ENCODE results near the gene MMADHC. TPM values are rescaled to one million over a fixed set of nuclear protein-coding genes. Genes with fewer than 3 reads are reported as not detected.
"Not testable (repeated sequence)": the region's sequence is repeated elsewhere in the genome, so short reads cannot be mapped to it uniquely, and the experiment has no call there.

Gene MMADHC
- total RNA-seq, 2 experiments from 2014 or later = 94.7 to 136 TPM

GRCh38 chr2:149568138-149568537, 19.4 kb downstream of the MMADHC start:
- H3K36me3 Mint-ChIP-seq (ENCODE audit: low read depth) = peaks cover 25% of the 10 kb centered on the region
- CTCF ChIA-PET = no interaction called here
- H3K27ac Mint-ChIP-seq = no peak overlapping the region
- intact Hi-C loops (cut with DNase I, micrococcal nuclease) = loop anchor here in 1 of 2 experiments (10.0 kb wide), 2 partner anchors 133 to 253 kb away; no protein-coding TSS in a partner anchor
- H3K27me3 Mint-ChIP-seq = no peaks in the 10 kb centered on the region
- H3K4me1 Mint-ChIP-seq = no peaks in the 10 kb centered on the region
- no peak overlapping the region for H3K4me3 Mint-ChIP-seq
- POLR2A ChIA-PET = no interaction called here
- DNase-seq (no peak), ATAC-seq (no peak)
- no peaks in the 10 kb centered on the region for H3K9me3 Mint-ChIP-seq (ENCODE audit: low read depth)

GRCh38 chr2:149566652-149567051, 20.9 kb downstream of the MMADHC start:
- DNase-seq (no peak), ATAC-seq (no peak)
- H3K4me1 Mint-ChIP-seq = no peaks in the 10 kb centered on the region
- no peak overlapping the region for H3K4me3 Mint-ChIP-seq
- no peaks in the 10 kb centered on the region for H3K27me3 Mint-ChIP-seq
- no peaks in the 10 kb centered on the region for H3K9me3 Mint-ChIP-seq (ENCODE audit: low read depth)
- ChIA-PET POLR2A (no interaction called here), CTCF (interaction anchor here (1.7 kb wide), 1 partner anchor 549 kb away, joined by 6 read pairs; no protein-coding TSS in a partner anchor)
- peaks cover 20% of the 10 kb centered on the region for H3K36me3 Mint-ChIP-seq (ENCODE audit: low read depth)
- intact Hi-C loops (cut with DNase I, micrococcal nuclease) = loop anchor here in 1 of 2 experiments (10.0 kb wide), 2 partner anchors 132 to 252 kb away; no protein-coding TSS in a partner anchor
- H3K27ac Mint-ChIP-seq = no peak overlapping the region

DNA sequence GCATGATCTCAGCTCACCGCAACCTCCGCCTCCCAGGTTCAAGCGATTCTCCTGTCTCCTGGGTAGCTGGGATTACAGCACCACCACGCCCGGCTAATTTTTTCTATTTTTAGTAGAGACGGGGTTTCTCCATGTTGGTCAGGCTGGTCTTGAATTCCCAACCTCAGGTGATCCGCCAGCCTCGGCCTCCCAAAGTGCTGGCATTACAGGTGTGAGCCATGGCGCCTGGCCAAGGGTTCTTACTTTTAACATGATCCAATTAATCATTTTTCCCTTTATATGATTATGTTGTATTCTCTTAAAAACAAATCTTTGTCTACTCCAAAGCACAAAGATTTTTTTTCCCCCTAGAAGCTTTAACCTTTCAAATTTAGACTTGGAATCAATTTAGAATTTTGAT, 21.9 kb downstream of the MMADHC start:
- ATAC-seq; H3K4me3 Mint-ChIP-seq; POLR2A ChIA-PET; H3K27ac Mint-ChIP-seq; H3K27me3 Mint-ChIP-seq; DNase-seq; H3K4me1 Mint-ChIP-seq; H3K9me3 Mint-ChIP-seq (ENCODE audit: low read depth): not testable (repeated sequence)
- CTCF ChIA-PET = interaction anchor here (1.7 kb wide), 1 partner anchor 548 kb away, joined by 6 read pairs; no protein-coding TSS in a partner anchor
- intact Hi-C loops (cut with DNase I, micrococcal nuclease) = loop anchor here in 1 of 2 experiments (10.0 kb wide), 2 partner anchors 131 to 251 kb away; no protein-coding TSS in a partner anchor
- H3K36me3 Mint-ChIP-seq (ENCODE audit: low read depth) = peaks cover 20% of the 10 kb centered on the region

GRCh38 chr2:149564983-149565382, 22.6 kb downstream of the MMADHC start:
- no peaks in the 10 kb centered on the region for H3K9me3 Mint-ChIP-seq (ENCODE audit: low read depth)
- no peak for ATAC-seq
- H3K4me1 Mint-ChIP-seq = no peaks in the 10 kb centered on the region
- no peak for DNase-seq
- H3K27me3 Mint-ChIP-seq = no peaks in the 10 kb centered on the region
- CTCF ChIA-PET = interaction anchor here (0.7 to 1.7 kb wide), 2 partner anchors 152 to 548 kb away, joined by 3 to 6 read pairs; no protein-coding TSS in a partner anchor
- no peak overlapping the region for H3K4me3 Mint-ChIP-seq
- POLR2A ChIA-PET = no interaction called here
- H3K36me3 Mint-ChIP-seq (ENCODE audit: low read depth) = peaks cover 18% of the 10 kb centered on the region
- H3K27ac Mint-ChIP-seq = no peak overlapping the region
- intact Hi-C loops (cut with DNase I, micrococcal nuclease) = loop anchor here (5.0 to 10.0 kb wide), 5 partner anchors 130 to 1628 kb away; no protein-coding TSS in a partner anchor

DNA sequence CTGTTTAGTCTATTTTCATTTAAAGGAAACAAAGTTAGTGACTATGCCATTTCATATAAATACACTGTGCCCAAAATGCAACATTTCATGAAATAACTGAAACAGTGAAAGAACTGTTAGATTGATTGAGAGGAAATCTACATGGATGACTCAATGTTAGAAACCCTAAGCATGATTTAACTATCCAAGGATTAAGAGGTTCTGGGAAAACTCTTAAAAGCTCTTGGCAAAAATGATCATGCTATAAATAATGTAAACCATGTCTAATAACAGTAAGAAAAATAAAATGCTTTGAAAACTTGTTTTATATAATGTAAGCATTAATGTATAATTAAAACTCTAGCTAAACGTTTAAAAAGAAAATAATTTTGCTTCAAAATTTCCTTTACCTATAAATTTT, 23.5 kb downstream of the MMADHC start:
- H3K27ac Mint-ChIP-seq = no peak overlapping the region
- ChIA-PET CTCF (interaction anchor here (1.5 to 5.1 kb wide), 2 partner anchors 9 to 547 kb away, joined by 5 to 59 read pairs; no protein-coding TSS in a partner anchor), POLR2A (interaction anchor here (0.7 kb wide), 1 partner anchor 15 kb away, joined by 4 read pairs; no protein-coding TSS in a partner anchor)
- no peaks in the 10 kb centered on the region for H3K4me1 Mint-ChIP-seq
- no peak overlapping the region for H3K4me3 Mint-ChIP-seq
- intact Hi-C loops (cut with DNase I, micrococcal nuclease) = loop anchor here (5.0 to 10.0 kb wide), 5 partner anchors 129 to 1627 kb away; no protein-coding TSS in a partner anchor
- no peaks in the 10 kb centered on the region for H3K27me3 Mint-ChIP-seq
- ATAC-seq (no peak), DNase-seq (no peak)
- no peaks in the 10 kb centered on the region for H3K9me3 Mint-ChIP-seq (ENCODE audit: low read depth)
- H3K36me3 Mint-ChIP-seq (ENCODE audit: low read depth) = peaks cover 14% of the 10 kb centered on the region

DNA sequence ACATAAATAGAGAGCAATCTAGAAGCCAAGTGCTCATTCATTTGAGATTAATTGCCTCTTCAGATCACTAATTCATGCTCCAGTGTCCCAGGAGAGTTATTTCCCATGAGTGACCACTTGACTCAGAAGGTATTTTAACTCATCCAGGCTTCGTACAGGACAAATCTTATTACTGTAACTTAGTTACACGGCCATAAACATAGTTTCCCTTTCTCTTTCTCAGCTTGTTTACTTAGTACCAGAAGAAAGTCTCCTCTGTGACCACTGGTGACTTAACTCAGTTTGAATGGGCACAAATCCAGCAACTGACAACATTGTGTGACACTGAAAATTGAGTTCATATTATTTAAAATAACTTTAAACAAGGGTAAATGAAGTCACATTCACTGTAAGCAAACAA, 25.3 kb downstream of the MMADHC start:
- Mint-ChIP-seq H3K4me3 (no peak overlapping the region), H3K9me3 (ENCODE audit: low read depth) (no peaks in the 10 kb centered on the region), H3K27me3 (no peaks in the 10 kb centered on the region), H3K36me3 (ENCODE audit: low read depth) (peaks cover 3% of the 10 kb centered on the region), H3K27ac (no peak overlapping the region), H3K4me1 (no peaks in the 10 kb centered on the region)
- POLR2A ChIA-PET = interaction anchor here (0.6 kb wide), 1 partner anchor 1598 kb away, joined by 5 read pairs; no protein-coding TSS in a partner anchor
- CTCF ChIA-PET = interaction anchor here (0.6 to 5.1 kb wide), 5 partner anchors 10 to 1676 kb away, joined by 3 to 59 read pairs (median 5); partner anchors contain the start of gene MMADHC
- no peak for DNase-seq
- ATAC-seq = no peak
- intact Hi-C loops (cut with DNase I, micrococcal nuclease) = loop anchor here (2.0 to 10.0 kb wide), 6 partner anchors 24 to 1625 kb away; partner anchors contain the start of gene MMADHC (in 1 of the 2)

DNA sequence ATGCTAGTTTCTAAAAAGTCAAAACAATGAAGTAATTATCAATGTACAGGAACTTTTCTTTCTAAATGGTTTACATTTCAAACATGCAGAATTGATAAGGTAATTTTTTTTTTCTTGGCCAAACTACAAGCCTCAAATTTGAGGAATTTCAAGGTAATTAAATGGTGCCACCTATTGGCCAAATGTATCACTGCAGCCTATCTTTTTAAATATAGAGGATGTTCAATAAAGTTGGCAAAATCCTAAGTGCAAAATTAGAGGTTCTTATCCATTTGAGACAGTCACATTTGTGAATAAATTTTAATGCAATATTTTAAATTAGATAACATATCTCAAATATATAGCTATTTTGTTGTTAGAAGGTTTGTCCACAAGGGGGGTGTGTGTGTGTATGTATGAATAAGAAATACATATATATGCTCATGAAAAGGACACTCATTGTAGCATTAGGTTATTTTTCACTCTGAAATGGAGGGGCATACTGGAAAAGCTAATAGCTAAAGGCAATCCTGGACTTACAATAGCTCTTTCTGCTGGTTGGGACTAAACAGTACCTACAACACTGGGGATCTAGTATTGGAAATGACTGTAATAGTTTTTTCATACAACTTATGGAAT, 26.2 kb downstream of the MMADHC start:
- ChIA-PET CTCF (interaction anchor here (0.7 to 5.1 kb wide), 16 partner anchors 8 to 1718 kb away, joined by 3 to 59 read pairs (median 3); partner anchors contain the start of gene MMADHC), POLR2A (interaction anchor here (0.7 kb wide), 1 partner anchor 185 kb away, joined by 4 read pairs; no protein-coding TSS in a partner anchor)
- H3K4me1 Mint-ChIP-seq = no peaks in the 10 kb centered on the region
- ATAC-seq (no peak), DNase-seq (peak; percentile 15)
- H3K27ac Mint-ChIP-seq = no peak overlapping the region
- H3K27me3 Mint-ChIP-seq = no peaks in the 10 kb centered on the region
- peaks cover 3% of the 10 kb centered on the region for H3K36me3 Mint-ChIP-seq (ENCODE audit: low read depth)
- intact Hi-C loops (cut with DNase I, micrococcal nuclease) = loop anchor here (1.0 to 10.0 kb wide), 7 partner anchors 127 to 1624 kb away; no protein-coding TSS in a partner anchor
- no peaks in the 10 kb centered on the region for H3K9me3 Mint-ChIP-seq (ENCODE audit: low read depth)
- no peak overlapping the region for H3K4me3 Mint-ChIP-seq

- DNase-seq (no peak), ATAC-seq (no peak)
- Mint-ChIP-seq H3K4me1 (no peaks in the 10 kb centered on the region), H3K27ac (no peak overlapping the region), H3K27me3 (no peaks in the 10 kb centered on the region), H3K4me3 (no peak overlapping the region), H3K9me3 (ENCODE audit: low read depth) (no peaks in the 10 kb centered on the region), H3K36me3 (ENCODE audit: low read depth) (no peaks in the 10 kb centered on the region)
- ChIA-PET CTCF (interaction anchor here (0.6 to 5.1 kb wide), 6 partner anchors 12 to 1727 kb away, joined by 3 to 59 read pairs (median 8); no protein-coding TSS in a partner anchor), POLR2A (no interaction called here)
- intact Hi-C loops (cut with DNase I, micrococcal nuclease) = loop anchor here (5.0 to 10.0 kb wide), 5 partner anchors 125 to 1622 kb away; no protein-coding TSS in a partner anchor
Observed at GRCh38 chr2:149559341-149560068, 28.1 kb downstream of the MMADHC start.

DNA sequence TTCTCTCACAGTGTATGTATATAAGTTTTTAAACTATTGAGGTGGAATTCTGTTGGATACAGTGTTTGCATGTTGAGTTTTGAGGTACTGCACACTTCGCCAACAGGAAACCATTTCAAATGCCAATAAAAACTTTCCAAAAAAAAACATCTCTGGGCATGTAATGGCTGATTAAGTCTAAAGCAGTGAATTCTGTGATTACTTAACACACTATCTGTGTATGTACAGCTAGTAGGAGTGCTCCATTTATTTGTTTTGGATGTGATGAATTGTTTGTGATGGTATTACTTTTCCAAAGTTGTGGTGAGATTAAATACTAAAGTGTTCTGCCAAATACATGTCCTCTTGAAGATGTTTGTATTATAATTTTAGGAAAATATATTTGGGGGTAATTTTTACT, 31.1 kb downstream of the MMADHC start:
- H3K36me3 Mint-ChIP-seq (ENCODE audit: low read depth) = no peaks in the 10 kb centered on the region
- CTCF ChIA-PET = interaction anchor here (2.0 kb wide), 1 partner anchor 540 kb away, joined by 5 read pairs; no protein-coding TSS in a partner anchor

DNA sequence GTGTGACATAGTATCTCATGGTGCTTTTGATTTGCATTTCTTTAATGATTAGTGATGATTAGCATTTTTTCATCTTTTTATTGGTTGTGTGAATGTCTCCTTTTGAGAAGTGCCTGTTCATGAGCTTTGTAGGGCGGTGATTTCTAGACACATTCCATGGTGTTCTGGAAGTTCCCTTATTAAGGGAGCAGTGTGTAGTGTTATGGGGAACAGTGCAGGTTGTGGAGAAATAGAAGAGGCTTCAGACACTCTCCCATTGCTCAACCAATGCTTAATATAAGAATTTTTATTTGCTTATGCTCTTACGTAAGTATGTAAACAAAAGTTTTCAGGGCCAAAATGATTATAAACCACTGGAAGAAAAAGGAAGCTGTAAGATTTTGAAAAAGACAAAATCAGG, 34.7 kb downstream of the MMADHC start:
- ATAC-seq (no peak), DNase-seq (no peak)
- intact Hi-C loops (cut with DNase I, micrococcal nuclease) = no loop called here
- Mint-ChIP-seq H3K4me1 (no peaks in the 10 kb centered on the region), H3K9me3 (ENCODE audit: low read depth) (peaks cover 1% of the 10 kb centered on the region), H3K4me3 (no peak overlapping the region), H3K27me3 (peaks cover 6% of the 10 kb centered on the region), H3K36me3 (ENCODE audit: low read depth) (no peaks in the 10 kb centered on the region), H3K27ac (no peak overlapping the region)
- POLR2A ChIA-PET = no interaction called here
- CTCF ChIA-PET = interaction anchor here (0.6 to 1.0 kb wide), 2 partner anchors 9 to 12 kb away, joined by 3 to 4 read pairs; no protein-coding TSS in a partner anchor

More for the DNA sequence above, 31.1 kb downstream of the MMADHC start:
- POLR2A ChIA-PET = no interaction called here
- H3K4me3 Mint-ChIP-seq = no peak overlapping the region
- intact Hi-C loops (cut with DNase I, micrococcal nuclease) = no loop called here
- no peak for ATAC-seq
- H3K9me3 Mint-ChIP-seq (ENCODE audit: low read depth) = no peaks in the 10 kb centered on the region
- no peak for DNase-seq
- H3K27me3 Mint-ChIP-seq = peaks cover 6% of the 10 kb centered on the region
- no peak overlapping the region for H3K27ac Mint-ChIP-seq
- H3K4me1 Mint-ChIP-seq = no peaks in the 10 kb centered on the region

DNA sequence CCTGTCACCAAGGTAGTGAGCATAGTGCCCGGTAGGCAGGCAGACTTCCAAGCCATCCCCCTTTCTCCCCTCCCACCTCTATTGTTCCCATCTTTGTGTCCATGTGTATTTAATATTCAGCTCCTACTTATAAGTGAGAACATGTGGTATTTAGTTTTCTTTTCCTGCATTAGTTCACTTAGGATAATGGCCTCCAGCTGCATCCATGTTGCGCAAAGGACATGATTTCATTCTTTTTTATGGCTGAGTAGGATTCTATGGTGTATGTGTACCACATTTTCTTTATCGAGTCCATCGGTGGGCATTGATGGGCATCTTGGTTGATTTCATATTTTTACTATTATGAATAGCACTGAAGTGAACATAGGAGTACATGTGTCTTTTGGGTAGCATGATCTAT, 35.3 kb downstream of the MMADHC start:
- ChIA-PET CTCF (no interaction called here), POLR2A (no interaction called here)
- H3K27ac Mint-ChIP-seq = no peak overlapping the region
- no peak overlapping the region for H3K4me3 Mint-ChIP-seq
- H3K36me3 Mint-ChIP-seq (ENCODE audit: low read depth) = no peaks in the 10 kb centered on the region
- ATAC-seq = no peak
- peaks cover 1% of the 10 kb centered on the region for H3K9me3 Mint-ChIP-seq (ENCODE audit: low read depth)
- DNase-seq = no peak
- peaks cover 6% of the 10 kb centered on the region for H3K27me3 Mint-ChIP-seq
- intact Hi-C loops (cut with DNase I, micrococcal nuclease) = no loop called here
- no peaks in the 10 kb centered on the region for H3K4me1 Mint-ChIP-seq
